Ishikawa (cell line): ENCODE results near the gene ZNF157.

Source experiments
- FOXM1 ChIP-seq: IDR thresholded peaks from 2 replicates; pipeline ENCODE4 v1.6.1; 2012; ENCODE audit warnings: low read depth, borderline replicate concordance
- RAD21 ChIP-seq: IDR thresholded peaks from 2 replicates; pipeline ENCODE4 v1.6.1; 2012; ENCODE audit warnings: low read depth

DNA sequence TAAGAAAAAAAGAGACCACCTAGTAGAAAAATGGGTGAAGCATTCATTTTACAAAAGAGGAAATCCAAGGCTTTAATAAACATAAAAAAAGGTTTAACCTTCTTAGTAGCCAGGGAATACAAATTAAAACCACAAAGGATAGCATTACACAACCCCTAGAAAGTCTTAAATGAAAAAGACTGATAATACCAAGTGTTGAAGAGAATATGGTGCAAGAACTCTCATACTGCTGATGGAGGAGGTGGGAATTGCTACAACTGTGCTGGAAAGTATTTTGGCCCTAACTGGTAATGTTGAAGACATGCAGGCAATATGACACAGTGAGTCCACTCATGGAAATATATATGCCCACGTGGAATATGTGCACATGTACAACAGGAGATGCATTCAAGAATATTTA lies 90.2 kb downstream of the ZNF157 start:
- TF ChIP-seq RAD21 = no peak
- TF ChIP-seq FOXM1 = no peak
